Stimulated activated naive CD8-positive, alpha-beta T cell treated with anti-CD3 and anti-CD28 coated beads, Interleukin-15, Interleukin-2, amounts not matched to agents 100 ng/mL and 50 ng/mL, for 24 hours (primary cell): ENCODE results near the gene TCF19.

ENCODE experiments used
- H3K27ac Mint-ChIP-seq: one replicate; pipeline ENCODE4 v1.8.0; 2021; ENCODE audit warnings: mild to moderate bottlenecking, mixed read lengths
- H3K27me3 Mint-ChIP-seq: one replicate; pipeline ENCODE4 v1.8.0; 2021; ENCODE audit warnings: mixed read lengths
- H3K36me3 Mint-ChIP-seq: one replicate; pipeline ENCODE4 v1.8.0; 2021; ENCODE audit warnings: low read depth, mixed read lengths
- H3K4me1 Mint-ChIP-seq: one replicate; pipeline ENCODE4 v1.8.0; 2021; ENCODE audit warnings: low read depth, mixed read lengths
- H3K4me3 Mint-ChIP-seq: one replicate; pipeline ENCODE4 v1.8.0; 2021; ENCODE audit warnings: mild to moderate bottlenecking, mixed read lengths
- H3K9me3 Mint-ChIP-seq: one replicate; pipeline ENCODE4 v1.8.0; 2021; ENCODE audit warnings: mixed read lengths

TCF19 gene

DNA sequence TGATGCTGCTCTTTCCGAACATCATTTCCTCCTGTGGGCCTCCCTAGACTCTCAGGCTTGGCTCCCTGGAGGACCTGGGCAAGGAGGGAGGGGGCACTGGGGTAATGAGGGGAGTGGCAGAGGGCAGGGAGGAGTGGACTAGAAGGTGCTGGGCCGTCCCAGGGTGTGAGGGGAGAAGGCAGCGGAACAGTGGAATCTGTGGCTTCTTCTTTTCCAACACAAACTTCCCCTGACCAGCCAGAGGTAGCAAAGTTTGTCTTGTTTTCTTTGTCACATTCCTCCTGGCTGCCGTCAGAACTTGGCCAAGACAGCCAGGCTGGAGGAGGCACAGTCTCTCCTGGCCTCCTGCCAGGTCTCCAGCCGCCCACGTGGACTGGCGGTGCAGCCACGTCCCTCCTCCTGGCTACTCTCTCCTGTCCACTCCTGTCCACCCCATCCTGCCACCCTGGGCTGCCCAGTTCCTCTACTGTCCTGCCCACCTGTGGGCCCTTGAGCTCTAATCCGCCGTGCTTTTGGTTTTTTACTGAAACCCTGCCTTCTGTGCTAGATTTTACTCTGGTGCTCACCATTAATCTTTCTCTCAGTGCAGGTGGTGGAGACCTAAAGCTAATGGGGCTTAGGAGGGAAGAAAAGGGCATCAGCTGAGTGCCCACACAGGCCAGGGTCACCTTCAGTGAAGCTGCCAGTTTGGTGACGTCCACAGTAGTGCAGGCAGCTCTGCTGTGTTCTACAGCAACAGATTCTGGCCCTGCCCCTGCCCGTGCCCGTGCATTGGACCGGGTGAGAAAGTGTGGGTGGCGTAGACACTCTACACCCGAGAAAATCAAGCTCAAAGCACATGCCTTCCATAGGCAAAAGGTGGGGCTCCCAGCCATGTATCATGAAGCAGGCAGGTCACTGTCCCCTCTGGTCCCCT, 35.3 kb upstream of the TCF19 start:
- no peak overlapping the region for H3K4me3 Mint-ChIP-seq
- no peak overlapping the region for H3K27ac Mint-ChIP-seq
- peaks cover 2% of the 10 kb centered on the region for H3K4me1 Mint-ChIP-seq
- H3K9me3 Mint-ChIP-seq = no peaks in the 10 kb centered on the region
- H3K36me3 Mint-ChIP-seq = no peaks in the 10 kb centered on the region
- no peaks in the 10 kb centered on the region for H3K27me3 Mint-ChIP-seq

DNA sequence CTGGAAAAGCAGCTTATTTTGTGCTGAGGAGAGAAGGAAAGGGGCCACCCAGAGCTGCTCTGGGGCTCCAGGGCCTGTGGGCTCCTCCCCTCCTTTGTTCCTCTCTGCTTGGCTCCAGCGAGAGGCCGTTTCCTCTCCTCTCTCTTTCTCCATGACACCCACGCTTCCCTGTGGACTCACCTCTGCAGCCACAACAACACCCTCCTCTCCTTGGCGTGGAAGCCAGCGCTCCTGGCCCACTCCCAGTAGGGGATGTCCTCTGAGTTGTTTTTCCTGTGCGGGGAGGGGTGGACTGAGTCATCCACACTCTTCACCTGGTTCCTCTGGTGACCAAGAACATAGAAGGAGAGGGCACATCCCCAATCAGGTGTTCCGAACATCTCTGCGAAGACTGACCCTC, 33.2 kb upstream of the TCF19 start:
- Mint-ChIP-seq H3K4me3 (no peak overlapping the region), H3K27ac (no peak overlapping the region), H3K36me3 (no peaks in the 10 kb centered on the region), H3K4me1 (peaks cover 6% of the 10 kb centered on the region), H3K9me3 (no peaks in the 10 kb centered on the region), H3K27me3 (peaks cover 11% of the 10 kb centered on the region)

DNA sequence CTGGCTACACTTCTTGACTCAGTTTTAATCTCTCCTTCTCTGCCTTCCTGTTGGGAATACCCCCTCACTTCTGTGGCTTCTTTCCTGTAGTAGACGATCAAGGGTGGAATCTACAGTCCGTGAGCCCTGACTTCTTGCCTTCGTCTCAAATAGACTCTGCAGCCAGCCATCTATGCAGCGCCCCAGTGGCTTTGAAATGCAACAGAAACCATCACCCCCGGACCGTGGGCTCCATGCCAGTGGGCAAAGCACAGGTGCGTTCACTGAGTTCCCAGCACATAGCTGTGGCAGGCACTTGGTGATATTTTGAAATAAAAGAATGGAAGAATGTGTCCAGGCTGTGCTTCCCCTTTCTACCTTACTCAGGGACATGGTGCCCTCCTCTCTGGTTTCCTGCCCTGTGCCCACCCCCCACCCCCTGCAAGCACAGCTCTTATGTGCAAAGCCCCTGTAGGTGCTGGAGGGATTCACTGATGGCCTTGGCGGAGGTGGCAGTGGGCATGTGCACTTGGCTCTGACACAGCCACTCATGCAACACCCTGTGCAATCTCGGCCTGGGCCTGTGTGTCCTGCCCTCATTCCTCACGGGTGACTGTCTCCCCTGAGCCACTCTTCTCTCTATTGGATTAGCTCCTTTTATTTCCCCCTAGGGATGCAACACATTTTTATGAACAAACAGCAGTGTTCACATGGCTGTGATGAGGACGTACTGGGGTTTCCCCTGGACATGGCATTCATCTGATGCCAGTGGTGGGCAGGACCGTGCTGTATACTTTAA, 32.6 kb upstream of the TCF19 start:
- H3K27me3 Mint-ChIP-seq = peaks cover 11% of the 10 kb centered on the region
- H3K4me3 Mint-ChIP-seq = no peak overlapping the region
- H3K4me1 Mint-ChIP-seq = peaks cover 6% of the 10 kb centered on the region
- no peaks in the 10 kb centered on the region for H3K9me3 Mint-ChIP-seq
- no peak overlapping the region for H3K27ac Mint-ChIP-seq
- no peaks in the 10 kb centered on the region for H3K36me3 Mint-ChIP-seq

DNA sequence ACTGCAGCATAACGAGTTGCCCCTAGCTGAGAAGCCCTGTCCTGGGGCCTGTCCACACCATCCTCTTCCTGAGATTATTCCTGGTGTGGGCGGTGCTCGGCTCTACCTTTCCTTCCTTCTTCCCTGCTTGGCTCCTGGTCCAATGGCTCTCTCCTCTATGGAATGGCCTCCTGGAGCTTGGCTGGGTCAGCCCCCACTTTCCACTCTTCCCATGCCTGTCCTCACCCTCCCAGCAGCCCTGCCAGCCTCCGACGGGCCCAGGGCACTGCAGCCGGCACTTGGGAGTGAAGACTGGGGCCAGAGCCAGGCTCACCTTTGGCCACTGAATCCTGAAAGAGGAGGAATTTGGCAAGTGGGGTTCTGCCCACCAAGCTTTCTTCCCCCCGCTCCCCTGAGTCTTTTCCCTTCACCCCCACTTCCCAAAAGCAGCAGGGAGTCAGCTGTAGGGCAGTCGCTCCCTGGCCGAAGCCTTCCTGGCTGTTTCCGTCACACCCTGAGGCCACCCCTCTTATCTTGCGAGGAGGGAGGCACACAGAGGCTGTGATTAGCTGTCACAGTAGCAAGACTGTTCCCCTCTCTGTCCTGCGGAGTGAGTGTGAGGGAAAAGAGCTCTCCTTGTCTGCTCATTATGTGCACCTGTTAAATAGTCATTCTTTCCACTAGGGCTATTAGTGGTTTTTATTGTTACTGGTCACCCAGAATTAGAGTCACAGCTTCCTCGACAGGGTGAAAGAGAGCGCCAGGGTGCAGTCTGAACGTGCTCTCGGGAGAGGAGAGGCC, 31.8 kb upstream of the TCF19 start:
- peaks cover 6% of the 10 kb centered on the region for H3K4me1 Mint-ChIP-seq
- H3K36me3 Mint-ChIP-seq = no peaks in the 10 kb centered on the region
- H3K27me3 Mint-ChIP-seq = peaks cover 11% of the 10 kb centered on the region
- no peak overlapping the region for H3K27ac Mint-ChIP-seq
- H3K4me3 Mint-ChIP-seq = no peak overlapping the region
- no peaks in the 10 kb centered on the region for H3K9me3 Mint-ChIP-seq

DNA sequence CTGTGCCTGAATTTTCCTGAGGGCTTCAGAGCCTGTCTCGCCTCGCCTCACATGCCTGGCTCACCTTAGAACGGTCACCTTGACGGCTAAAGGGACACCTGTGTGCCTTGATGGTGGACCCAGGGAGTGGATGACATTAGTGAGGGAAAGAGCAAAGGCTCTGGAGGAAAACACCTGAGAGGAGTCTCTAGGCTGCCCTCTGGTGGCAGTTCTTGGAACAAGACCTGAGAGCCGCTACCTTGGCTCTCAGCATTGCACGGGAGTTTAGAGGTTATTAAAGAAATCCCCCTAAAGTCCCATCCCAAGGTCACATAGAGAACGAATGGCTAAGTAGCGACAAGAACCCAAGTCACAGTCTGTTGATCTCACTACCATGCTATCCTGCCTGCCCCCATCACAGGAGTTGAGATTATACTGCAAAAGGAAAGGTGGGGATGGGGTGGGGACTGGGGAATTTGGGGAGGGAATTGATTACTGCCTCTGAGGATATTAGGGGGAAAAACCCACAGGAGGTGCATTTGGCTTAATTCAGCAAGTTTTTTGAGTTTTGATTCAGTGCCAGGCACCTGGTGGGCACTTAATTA, 30.2 kb upstream of the TCF19 start:
- Mint-ChIP-seq H3K27me3 (peaks cover 11% of the 10 kb centered on the region), H3K9me3 (no peaks in the 10 kb centered on the region), H3K36me3 (no peaks in the 10 kb centered on the region), H3K4me1 (peaks cover 6% of the 10 kb centered on the region), H3K27ac (no peak overlapping the region), H3K4me3 (no peak overlapping the region)

DNA sequence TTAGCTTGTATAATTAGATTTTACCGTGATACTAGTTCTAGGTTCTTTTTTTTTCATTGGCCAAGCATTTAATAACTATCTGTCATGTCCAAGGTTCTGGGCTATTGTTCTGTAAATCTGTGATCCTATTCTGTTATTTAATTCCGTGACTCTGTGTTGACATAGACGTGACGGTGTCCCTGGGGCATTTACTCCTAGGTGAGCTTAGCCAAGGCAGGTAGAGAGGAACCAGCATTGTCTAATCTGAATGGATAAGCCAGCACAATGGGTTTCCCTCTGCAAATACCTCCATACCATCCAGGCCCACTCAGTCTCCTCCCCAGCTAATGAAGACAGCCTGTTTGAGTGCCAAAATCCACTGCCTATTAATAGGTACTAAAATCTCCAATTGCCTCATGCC, 29.3 kb upstream of the TCF19 start:
- no peaks in the 10 kb centered on the region for H3K36me3 Mint-ChIP-seq
- H3K27me3 Mint-ChIP-seq = peaks cover 11% of the 10 kb centered on the region
- no peaks in the 10 kb centered on the region for H3K9me3 Mint-ChIP-seq
- no peak overlapping the region for H3K4me3 Mint-ChIP-seq
- no peak overlapping the region for H3K27ac Mint-ChIP-seq
- peaks cover 6% of the 10 kb centered on the region for H3K4me1 Mint-ChIP-seq

DNA sequence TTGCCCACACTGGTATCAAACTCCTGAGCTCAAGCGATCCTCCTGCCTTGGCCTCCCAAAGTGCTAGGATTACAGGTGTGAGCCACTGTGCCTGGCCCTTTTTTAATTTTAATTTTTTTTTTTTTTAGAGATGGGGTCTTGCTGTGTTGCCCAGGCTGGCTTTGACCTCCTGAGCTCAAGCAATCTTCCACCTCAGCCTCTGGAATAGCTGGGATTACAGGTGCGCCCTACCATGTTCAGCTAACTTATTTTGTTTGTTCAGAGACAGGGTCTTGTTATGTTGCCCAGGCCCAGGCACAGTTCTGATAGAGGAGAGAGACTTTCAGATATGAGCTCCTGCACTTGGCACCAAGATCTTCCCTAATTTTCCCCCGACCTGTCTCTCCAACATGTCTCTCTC, 27.6 kb upstream of the TCF19 start:
- peaks cover 6% of the 10 kb centered on the region for H3K4me1 Mint-ChIP-seq
- no peak overlapping the region for H3K4me3 Mint-ChIP-seq
- H3K9me3 Mint-ChIP-seq = no peaks in the 10 kb centered on the region
- no peak overlapping the region for H3K27ac Mint-ChIP-seq
- H3K36me3 Mint-ChIP-seq = no peaks in the 10 kb centered on the region
- peaks cover 11% of the 10 kb centered on the region for H3K27me3 Mint-ChIP-seq

DNA sequence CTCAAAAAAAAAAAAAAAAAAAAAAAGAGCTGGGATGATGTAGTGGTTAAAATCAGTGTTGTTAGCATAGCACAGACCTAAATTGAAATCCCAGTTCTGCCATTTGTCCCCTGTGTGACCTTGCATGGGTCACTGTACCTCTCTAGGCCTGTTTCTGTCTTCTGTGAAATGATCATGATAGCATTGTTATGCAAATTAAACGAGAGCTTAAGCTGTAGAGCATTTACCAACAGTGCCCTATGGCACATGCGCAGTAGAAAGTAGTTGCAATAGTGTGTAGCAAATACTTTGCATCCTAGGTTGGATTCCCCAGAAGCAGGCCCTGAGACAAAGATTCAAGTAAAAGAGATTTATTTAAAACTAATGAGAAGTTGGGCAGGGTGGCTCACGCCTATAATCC, 26.8 kb upstream of the TCF19 start:
- Mint-ChIP-seq H3K27me3 (peaks cover 11% of the 10 kb centered on the region), H3K27ac (no peak overlapping the region), H3K9me3 (no peaks in the 10 kb centered on the region), H3K36me3 (no peaks in the 10 kb centered on the region), H3K4me1 (peaks cover 6% of the 10 kb centered on the region), H3K4me3 (no peak overlapping the region)

DNA sequence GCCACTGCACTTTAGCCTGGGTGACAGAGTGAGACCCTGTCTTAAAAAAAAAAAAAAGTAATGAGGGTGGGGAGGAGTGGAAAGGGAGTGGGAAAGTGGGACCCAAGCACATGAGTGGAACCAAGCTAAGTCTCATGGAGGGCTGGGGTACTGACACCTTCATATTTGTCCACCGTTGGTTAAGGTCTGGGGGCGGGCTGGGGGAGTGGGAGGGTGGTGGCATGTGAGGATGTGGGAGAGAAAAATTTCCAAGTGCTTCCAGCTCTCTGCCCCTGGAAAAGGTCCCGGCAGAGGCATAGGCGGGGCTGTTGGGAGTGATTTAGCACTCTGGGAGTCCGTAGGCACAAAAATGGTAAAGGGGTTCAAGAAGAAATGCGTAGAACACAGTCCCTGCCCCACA, 25.6 kb upstream of the TCF19 start:
- H3K4me1 Mint-ChIP-seq = peaks cover 11% of the 10 kb centered on the region
- H3K4me3 Mint-ChIP-seq = no peak overlapping the region
- H3K36me3 Mint-ChIP-seq = no peaks in the 10 kb centered on the region
- peaks cover 11% of the 10 kb centered on the region for H3K27me3 Mint-ChIP-seq
- H3K27ac Mint-ChIP-seq = no peak overlapping the region
- no peaks in the 10 kb centered on the region for H3K9me3 Mint-ChIP-seq

DNA sequence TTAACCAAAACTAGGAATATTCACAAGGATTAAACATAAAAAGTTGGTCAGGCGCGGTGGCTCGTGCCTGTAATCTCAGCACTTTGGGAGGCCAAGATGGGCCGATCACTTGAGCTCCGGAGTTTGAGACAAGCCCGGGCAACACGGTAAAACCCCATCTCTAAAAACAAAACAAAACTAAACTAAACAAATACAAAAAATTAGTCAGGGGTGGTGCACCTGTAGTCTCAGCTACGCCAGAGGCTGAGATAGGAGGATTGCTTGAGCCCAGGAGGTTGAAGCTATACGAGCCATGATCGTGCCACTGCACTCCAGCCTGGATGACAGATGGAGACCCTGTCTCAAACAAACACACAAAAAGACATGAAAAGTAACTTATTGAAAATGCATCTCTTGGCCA, 22.7 kb upstream of the TCF19 start:
- Mint-ChIP-seq H3K36me3 (no peaks in the 10 kb centered on the region), H3K27ac (no peak overlapping the region), H3K9me3 (no peaks in the 10 kb centered on the region), H3K27me3 (no peaks in the 10 kb centered on the region), H3K4me3 (no peak overlapping the region), H3K4me1 (peaks cover 5% of the 10 kb centered on the region)

DNA sequence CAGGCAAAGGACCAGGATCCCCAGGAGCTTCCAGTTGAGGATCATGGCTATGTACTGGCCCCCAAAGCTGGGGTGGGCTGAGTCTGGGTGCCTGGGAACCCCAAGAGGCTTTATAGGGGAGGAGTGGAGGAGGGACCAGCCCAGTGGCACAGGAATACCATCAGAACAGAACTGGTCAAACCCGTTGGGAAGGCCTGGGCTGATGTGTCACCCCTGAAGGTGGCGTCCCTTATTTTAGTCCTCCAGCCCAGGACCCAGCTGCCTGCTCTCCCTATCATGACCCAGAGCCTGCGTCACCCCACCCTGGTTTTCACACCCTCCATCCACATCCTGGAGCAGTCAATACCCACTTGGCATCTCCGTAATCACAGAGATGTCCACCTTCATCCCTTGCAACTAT, 19.4 kb upstream of the TCF19 start, which contains the start of gene PSORS1C2:
Gene PSORS1C2 (minus strand): TSS at position 85 of the 400 bp plus-strand sequence. CDS start 40 bp downstream, at position 45.
- H3K4me1 Mint-ChIP-seq = peaks cover 5% of the 10 kb centered on the region
- H3K36me3 Mint-ChIP-seq = peaks cover 4% of the 10 kb centered on the region
- H3K27me3 Mint-ChIP-seq = no peaks in the 10 kb centered on the region
- H3K4me3 Mint-ChIP-seq = no peak within 1 kb of the TSS
- H3K9me3 Mint-ChIP-seq = no peaks in the 10 kb centered on the region
- H3K27ac Mint-ChIP-seq = no peak within 1 kb of the TSS

DNA sequence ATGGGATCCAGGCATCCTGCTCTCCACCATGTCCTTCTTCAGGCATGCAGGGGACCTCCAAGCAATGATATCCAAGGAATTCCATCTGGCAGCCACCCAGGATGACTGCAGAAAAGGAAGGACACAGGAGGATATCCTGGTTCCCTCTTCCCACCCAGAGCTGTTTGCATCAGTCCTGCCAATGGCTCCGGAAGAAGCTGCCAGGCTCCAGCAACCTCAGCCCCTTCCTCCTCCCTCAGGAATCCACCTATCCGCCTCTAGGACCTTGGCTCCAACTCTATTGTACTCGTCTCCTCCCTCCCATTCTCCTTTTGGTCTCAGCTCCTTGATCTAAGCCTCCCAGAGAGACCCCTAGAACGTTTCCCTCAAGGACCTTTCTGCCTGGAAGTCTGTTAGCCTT, 18.8 kb upstream of the TCF19 start:
- Mint-ChIP-seq H3K4me1 (peaks cover 5% of the 10 kb centered on the region), H3K4me3 (no peak overlapping the region), H3K27me3 (no peaks in the 10 kb centered on the region), H3K36me3 (peaks cover 4% of the 10 kb centered on the region), H3K27ac (no peak overlapping the region), H3K9me3 (no peaks in the 10 kb centered on the region)

DNA sequence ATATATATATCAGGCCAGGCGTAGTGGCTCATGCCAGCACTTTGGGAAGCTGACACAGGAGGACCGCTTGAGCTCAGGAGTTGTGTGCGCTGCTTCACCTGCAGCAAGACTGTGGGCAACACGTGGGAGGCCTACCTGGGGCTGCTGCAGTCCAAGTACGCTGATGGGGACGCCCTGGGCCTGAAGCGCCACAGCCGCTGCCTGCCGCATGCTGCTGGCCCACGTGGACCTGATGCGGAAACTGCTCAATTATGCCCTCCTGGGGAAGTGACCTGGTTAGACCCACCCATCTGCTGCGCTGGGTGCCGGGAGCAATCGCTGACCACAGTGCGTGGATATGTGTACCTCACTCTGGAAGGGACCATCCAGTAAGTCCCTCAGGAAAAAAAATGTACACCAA, 17.7 kb upstream of the TCF19 start:
- Mint-ChIP-seq H3K4me1 (peaks cover 5% of the 10 kb centered on the region), H3K4me3 (no peak overlapping the region), H3K9me3 (no peaks in the 10 kb centered on the region), H3K27me3 (no peaks in the 10 kb centered on the region), H3K36me3 (peaks cover 8% of the 10 kb centered on the region), H3K27ac (no peak overlapping the region)

DNA sequence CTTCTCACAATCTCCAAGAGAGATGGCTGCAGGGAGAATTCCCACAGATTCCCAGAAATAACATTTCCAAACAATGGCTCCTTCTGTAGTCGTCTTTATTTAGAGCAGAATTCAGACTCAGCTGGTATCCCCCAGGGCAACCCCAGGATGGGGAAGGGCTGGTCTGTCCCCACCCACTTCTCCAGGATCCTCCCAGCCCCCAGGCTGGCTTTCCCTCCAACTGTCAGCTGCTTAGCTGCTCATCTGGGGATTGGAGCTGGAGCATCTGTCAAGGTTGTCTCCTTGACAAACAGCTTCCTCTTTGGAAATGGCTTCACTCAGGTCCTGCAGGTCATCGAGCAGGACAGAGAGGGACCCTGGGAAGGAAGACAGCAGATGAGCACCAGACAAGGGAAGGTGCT, 16.0 kb upstream of the TCF19 start:
- Mint-ChIP-seq H3K36me3 (peaks cover 8% of the 10 kb centered on the region), H3K4me3 (no peak overlapping the region), H3K27ac (no peak overlapping the region), H3K4me1 (peaks cover 4% of the 10 kb centered on the region), H3K9me3 (no peaks in the 10 kb centered on the region), H3K27me3 (no peaks in the 10 kb centered on the region)
